G401.6 (cell line): ENCODE measurements around the gene WDR93.

Source experiments
- FAIRE-seq: peaks from 2 replicates; lab custom pipeline; 2012; peaks lifted over from hg19 to GRCh38; lab: Jason Lieb, UNC

Gene WDR93

GRCh38 chr15:89662893-89663626, 27.6 kb upstream of the WDR93 start:
- FAIRE-seq = no peak

DNA sequence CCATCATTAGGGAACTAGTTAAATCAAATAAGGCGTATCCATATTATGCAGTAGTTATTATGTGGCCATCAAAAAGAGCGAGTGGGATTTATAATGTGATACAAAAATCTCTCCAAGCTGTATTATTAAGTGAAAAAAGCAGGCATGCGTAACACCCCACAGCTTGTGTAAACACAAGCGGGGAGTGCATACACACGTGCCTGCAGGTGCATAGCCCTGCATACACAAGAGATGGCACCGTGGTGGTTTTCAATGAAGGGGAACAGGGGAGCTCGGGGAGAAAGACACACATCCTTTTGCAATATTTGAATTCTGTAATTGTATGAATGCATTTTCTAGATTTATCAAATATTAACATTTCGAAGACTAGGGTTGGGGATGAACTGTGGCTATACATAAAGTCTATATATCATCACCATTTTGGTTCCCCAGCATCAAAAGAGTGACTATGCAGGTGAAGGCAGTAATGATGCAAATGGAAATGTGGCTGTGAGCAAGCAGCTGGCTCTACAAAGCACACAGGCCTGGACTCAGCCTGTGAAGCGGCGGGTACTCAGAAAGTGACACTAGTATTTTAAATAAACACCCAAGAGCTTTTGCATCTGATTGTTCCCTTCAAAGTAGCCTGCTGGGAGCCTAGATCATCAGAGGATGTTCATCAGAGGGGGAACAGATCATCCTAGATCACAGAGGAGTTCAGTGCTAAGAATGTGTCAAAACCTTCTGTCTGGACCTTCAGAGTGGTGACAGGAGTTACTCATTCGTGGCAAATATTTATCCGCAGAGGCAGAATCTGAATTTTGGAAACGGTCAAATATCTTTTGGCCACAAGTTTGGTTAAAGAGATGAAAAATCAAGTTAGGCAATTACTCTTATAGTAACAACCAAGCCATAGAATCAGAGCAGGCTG, 25.9 kb upstream of the WDR93 start:
- FAIRE-seq = no peak

- FAIRE-seq = no peak
Measured at GRCh38 chr15:89665449-89666181, 25.0 kb upstream of the WDR93 start.

- FAIRE-seq = no peak
Measured at GRCh38 chr15:89666184-89666857, 24.3 kb upstream of the WDR93 start.

DNA sequence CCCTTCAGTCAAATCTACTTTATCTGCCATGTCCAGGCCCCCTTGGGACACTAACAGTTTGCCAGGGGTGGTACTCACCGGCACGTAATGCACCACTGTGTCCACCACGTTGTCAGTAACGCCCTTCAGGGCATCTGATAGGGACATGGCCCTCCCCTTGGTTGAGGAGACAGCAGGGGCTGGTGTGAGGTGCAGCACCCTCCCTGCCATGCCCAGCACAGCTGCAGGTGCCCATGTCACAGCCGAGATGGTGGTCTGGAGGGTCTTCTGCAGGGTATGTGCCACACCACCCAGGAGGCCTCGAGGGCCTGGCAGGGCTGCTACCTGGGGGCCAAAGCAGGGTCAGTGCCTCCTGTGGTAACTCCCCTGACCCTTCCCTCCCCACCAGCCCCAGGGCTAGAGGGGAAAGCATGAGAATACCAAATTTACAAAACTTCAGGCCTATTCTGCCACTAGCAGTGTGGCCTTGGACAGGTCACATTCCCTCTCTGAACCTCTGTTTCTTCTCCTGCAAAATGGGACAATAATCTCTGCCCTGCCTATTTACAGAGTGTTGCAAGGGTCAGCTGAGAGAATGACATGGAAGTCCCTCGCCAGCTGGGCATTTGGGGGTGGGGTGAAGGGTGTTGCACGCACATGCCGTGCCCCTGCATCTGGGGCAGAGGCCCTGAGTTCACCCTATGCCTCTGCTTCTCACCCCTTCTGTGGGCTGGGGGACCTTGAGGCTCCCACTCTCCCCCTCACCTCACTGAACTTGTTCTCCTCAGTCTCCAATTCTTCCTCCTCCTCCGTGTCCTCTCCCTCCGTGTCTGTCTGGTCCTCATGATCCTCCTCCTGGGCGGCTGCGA, 23.5 kb upstream of the WDR93 start:
- FAIRE-seq = no peak

- no peak for FAIRE-seq
Measured at GRCh38 chr15:89667706-89667960, 23.0 kb upstream of the WDR93 start.

GRCh38 chr15:89668171-89668570, 22.4 kb upstream of the WDR93 start:
- FAIRE-seq = no peak

DNA sequence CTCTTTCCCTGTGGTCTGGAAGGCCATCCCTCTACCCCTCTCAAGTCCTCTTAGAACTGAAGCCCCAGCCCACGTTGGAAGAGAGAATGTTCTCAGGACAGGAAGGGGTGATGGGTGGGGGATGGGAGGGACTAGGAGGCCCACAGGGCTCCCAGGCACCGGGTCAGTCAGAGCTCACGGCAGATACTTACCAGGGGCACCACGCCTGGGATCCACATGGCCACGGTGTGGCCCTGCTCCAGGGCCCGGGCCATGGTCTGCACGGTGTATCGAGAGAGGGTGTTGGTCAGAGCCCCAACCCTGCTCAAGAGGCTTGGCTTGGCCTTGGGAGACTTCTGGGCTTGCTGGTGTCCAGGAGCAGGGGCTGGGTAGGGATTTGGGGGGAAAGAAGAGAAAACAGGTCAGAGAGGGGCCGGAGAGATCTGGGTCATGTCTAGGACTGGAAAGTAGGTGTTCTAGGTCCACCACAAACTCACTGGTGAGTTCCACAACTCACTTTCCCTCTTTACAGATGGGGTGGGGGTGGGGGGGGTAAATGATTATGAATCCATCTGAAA, 21.2 kb upstream of the WDR93 start:
- FAIRE-seq = no peak

GRCh38 chr15:89669941-89670340, 20.7 kb upstream of the WDR93 start:
- no peak for FAIRE-seq

GRCh38 chr15:89670971-89671560, 19.5 kb upstream of the WDR93 start:
- FAIRE-seq = no peak

DNA sequence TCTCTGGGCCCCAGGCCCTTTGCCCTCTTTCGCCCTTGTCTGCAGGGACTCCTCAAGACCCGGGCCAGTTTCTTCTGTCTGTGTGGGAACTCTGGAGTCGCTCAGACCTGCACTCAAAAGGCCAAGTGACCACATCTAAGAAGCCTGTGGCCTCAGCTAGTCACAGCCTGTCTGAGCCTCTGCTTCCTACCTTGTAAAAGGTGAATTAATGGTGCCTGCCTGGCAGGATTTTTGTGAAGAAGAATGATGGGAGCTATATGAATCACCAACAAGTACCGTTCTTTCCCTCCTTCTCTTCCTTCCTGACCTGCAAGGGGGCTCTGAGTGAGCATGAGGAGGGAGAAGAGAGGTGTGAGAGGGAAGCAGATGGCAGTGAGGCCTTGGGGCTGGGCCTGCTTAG, 18.9 kb upstream of the WDR93 start:
- no peak for FAIRE-seq

- FAIRE-seq = no peak
Measured at GRCh38 chr15:89672221-89673164, 18.1 kb upstream of the WDR93 start.

DNA sequence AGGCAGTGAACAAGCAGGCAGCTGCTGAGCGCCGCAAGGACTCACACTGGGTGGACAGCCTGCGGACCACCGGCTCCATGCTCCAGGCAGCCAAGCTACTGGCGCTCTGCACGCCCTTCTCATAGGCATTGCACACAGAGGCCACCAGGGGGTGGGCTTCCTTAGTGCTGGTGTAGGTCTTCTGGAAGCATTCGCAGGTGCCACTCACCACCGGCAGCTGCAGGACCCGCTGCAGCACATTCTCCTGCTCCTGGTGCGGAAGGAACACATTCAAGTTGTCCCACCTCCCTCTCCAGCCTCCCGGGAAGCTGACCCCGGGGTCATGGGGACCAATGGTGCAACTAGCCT, 17.5 kb upstream of the WDR93 start:
- no peak for FAIRE-seq

DNA sequence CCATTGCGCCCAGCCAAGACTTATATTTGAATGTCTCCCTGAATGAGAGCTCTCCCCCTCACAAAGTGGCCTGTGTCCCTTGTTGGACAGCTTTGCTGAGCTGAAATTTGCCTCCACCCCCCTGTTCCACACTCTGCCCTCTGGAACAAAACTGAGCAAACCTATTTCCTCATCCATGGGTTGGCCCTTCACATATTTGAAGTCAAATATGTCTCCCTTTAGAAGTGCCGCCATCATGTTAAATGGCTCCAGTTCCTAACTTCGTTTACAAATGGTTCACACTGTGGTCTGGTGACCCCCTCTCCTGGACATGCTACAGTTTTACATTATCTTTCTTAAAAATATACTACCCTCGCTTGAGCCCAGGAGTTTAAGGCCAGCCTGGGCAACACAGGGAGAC, 16.1 kb upstream of the WDR93 start:
- FAIRE-seq = no peak

DNA sequence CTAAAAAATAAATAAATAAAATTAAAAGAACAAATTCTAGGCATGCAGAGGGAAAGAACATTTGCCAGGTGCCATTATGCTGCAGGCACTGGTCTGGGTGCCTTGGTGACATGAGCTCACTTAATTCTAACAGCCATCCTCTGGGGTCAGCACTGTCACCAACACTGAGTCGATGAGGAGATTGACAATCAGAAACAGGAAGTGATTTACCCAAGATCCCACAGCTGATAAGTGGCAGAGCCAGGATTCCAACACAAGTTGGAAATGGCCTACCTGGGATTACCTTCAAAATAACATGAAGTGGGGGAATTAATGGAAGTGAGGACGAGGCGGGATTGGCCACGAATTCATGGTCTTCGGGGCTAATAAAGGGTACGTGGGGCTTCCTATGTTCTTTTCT, 15.0 kb upstream of the WDR93 start:
- no peak for FAIRE-seq

- no peak for FAIRE-seq
Measured at GRCh38 chr15:89677381-89677780, 13.2 kb upstream of the WDR93 start.

DNA sequence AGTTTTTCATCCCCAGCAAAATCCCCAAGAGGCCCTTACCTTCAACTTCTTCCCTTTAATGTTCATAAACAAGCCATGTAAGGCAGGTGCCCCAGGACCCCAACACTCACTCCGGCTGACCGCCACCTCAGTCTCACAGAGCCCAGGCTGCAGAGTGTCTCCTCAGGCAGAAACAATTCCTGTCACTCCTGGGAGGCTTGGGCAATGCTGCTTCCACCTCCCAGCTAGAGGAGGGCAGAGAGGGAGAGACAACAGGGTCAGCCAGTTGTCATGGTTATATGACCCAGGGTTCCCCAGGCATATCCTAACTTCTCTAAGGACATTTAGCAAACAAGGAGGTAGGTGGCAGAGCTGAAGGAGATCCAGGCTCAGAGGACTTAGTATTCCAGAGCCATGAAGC, 11.4 kb upstream of the WDR93 start, which contains the start of gene PLIN1:
TSS of gene PLIN1 (minus strand) at position 156 of the 400 bp plus-strand sequence. CDS start 1,878 bp downstream, outside the sequence.
- FAIRE-seq = no peak

- FAIRE-seq = no peak
Measured at GRCh38 chr15:89680282-89680873, 10.2 kb upstream of the WDR93 start.

GRCh38 chr15:89681146-89681545, 9.5 kb upstream of the WDR93 start:
- FAIRE-seq = no peak
